ENCODE results near the gene IL2RA.
A peak's percentile ranks its signal among the peaks of the same experiment; 100 is the strongest.

IL2RA gene

DNA sequence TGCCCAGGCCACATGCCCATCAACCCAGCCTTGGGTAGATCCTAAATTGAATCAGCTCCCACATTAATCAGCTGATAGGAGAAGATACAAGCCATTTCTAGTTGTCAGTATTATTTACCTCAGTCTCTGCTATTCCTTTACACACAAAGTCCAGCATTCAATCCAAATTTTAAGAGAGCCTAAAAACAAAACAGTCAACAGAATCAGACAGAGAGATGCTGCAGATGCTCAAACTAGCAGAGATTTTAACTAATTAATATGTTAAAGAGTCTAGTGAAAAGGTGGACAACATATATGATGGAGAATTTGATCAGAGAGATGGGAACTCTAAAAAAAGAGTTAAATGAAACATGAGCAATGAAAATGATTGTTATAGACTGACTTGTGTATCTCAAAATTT, 70.5 kb downstream of the IL2RA start:
- no peak overlapping the region for H3K27ac ChIP-seq (ENCODE audit: low read depth, low read length, poor library complexity, severe bottlenecking)
- no peaks in the 10 kb centered on the region; the same call in 1 of the 2 replicates for H3K27me3 ChIP-seq (ENCODE audit: insufficient read depth, low read length)

DNA sequence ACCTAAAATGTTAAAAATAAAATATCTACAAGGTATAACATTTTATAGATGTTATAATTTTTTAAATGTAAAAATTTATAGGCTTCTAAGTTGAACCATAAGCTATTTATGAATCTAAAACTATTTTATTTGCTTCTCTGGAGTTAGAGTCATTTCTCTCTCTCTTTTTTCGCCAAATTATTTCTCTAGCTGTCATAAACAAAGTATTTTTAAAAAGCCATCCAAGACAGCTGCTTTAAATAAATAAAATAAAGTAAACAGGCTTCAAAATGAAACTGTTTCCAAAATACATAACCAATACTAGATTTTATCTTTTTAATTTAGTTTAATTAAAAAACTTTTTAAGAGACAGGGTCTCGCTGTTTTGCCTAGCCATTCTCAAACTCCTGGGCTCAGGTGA, 72.4 kb downstream of the IL2RA start:
- H3K4me3 ChIP-seq (ENCODE audit: low read depth, low read length, poor library complexity, severe bottlenecking) = no peak overlapping the region
- H3K79me2 ChIP-seq (ENCODE audit: insufficient read depth, low read length) = no peaks in the 10 kb centered on the region
- peaks cover 9% of the 10 kb centered on the region for H3K4me1 ChIP-seq (ENCODE audit: insufficient read depth, low read length, severe bottlenecking)
- H2AFZ ChIP-seq (ENCODE audit: low read length) = no peak overlapping the region
- TF ChIP-seq, protein P1, sequence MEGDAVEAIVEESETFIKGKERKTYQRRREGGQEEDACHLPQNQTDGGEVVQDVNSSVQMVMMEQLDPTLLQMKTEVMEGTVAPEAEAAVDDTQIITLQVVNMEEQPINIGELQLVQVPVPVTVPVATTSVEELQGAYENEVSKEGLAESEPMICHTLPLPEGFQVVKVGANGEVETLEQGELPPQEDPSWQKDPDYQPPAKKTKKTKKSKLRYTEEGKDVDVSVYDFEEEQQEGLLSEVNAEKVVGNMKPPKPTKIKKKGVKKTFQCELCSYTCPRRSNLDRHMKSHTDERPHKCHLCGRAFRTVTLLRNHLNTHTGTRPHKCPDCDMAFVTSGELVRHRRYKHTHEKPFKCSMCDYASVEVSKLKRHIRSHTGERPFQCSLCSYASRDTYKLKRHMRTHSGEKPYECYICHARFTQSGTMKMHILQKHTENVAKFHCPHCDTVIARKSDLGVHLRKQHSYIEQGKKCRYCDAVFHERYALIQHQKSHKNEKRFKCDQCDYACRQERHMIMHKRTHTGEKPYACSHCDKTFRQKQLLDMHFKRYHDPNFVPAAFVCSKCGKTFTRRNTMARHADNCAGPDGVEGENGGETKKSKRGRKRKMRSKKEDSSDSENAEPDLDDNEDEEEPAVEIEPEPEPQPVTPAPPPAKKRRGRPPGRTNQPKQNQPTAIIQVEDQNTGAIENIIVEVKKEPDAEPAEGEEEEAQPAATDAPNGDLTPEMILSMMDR (IDR thresholded peaks at IDR 0.05; ENCODE audit: low read length) = no peak
- no peak for TF ChIP-seq EZH2 (IDR thresholded peaks at IDR 0.05; ENCODE audit: borderline replicate concordance, low read length)
- H3K27me3 ChIP-seq (ENCODE audit: insufficient read depth, low read length) = no peaks in the 10 kb centered on the region
- H3K4me2 ChIP-seq (ENCODE audit: low read length) = no peak overlapping the region
- no peaks in the 10 kb centered on the region for H3F3A ChIP-seq (ENCODE audit: insufficient read depth, low read length)
- H3K9me2 ChIP-seq (ENCODE audit: low read depth, low read length) = no peaks in the 10 kb centered on the region
- H3K9me3 ChIP-seq (ENCODE audit: low read length) = peaks cover 13% of the 10 kb centered on the region
- H3K36me3 ChIP-seq (ENCODE audit: insufficient read depth, low read length) = no peaks in the 10 kb centered on the region; the same call in 1 of the 2 replicates
- H4K20me1 ChIP-seq (ENCODE audit: insufficient read depth, low read length) = no peaks in the 10 kb centered on the region
- no peak overlapping the region for H3K9ac ChIP-seq (ENCODE audit: low read length)
- H3K27ac ChIP-seq (ENCODE audit: low read depth, low read length, poor library complexity, severe bottlenecking) = no peak overlapping the region

More for the DNA sequence above, 70.5 kb downstream of the IL2RA start:
- Histone ChIP-seq H2AFZ (ENCODE audit: low read length) (no peak overlapping the region), H3K9me2 (ENCODE audit: low read depth, low read length) (no peaks in the 10 kb centered on the region), H3K9me3 (ENCODE audit: low read length) (peaks cover 13% of the 10 kb centered on the region), H3K79me2 (ENCODE audit: insufficient read depth, low read length) (no peaks in the 10 kb centered on the region), H3K4me2 (ENCODE audit: low read length) (no peak overlapping the region), H4K20me1 (ENCODE audit: insufficient read depth, low read length) (no peaks in the 10 kb centered on the region), H3K9ac (ENCODE audit: low read length) (no peak overlapping the region), H3K4me3 (ENCODE audit: low read depth, low read length, poor library complexity, severe bottlenecking) (no peak overlapping the region), H3K36me3 (ENCODE audit: insufficient read depth, low read length) (no peaks in the 10 kb centered on the region; the same call in 1 of the 2 replicates), H3K4me1 (ENCODE audit: insufficient read depth, low read length, severe bottlenecking) (peaks cover 9% of the 10 kb centered on the region), H3F3A (ENCODE audit: insufficient read depth, low read length) (no peaks in the 10 kb centered on the region)
- TF ChIP-seq EZH2 (IDR thresholded peaks at IDR 0.05; ENCODE audit: borderline replicate concordance, low read length) = no peak
- TF ChIP-seq, protein P1 (IDR thresholded peaks at IDR 0.05; ENCODE audit: low read length) = no peak

DNA sequence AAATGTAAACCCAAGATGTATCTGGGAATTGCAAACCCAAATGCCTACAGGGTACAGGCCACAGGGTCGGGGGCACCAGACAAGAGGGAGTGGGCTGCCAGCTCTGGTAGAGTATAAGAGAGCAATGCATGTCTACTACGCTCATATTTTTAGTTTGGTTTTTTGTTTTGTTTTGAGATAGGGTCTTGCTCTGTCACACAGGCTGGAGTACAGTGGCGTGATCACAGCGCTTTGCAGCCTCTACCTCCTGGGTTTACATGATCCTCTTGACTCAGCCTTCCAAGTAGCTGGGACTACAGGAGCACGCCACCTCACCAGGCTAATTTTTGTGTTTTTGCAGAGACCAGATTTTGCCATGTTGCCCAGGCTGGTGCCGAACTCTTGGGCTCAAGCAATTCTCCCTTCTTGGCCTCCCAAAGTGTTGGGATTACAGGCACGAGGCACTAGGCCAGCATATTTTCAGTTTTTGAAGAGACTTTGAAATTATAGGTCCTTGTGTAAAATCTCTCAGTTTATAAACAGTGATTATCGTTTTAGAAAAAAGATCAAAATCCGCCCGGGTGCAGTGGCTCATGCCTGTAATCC, 73.7 kb downstream of the IL2RA start:
- Histone ChIP-seq H3K27ac (ENCODE audit: low read depth, low read length, poor library complexity, severe bottlenecking) (no peak overlapping the region), H4K20me1 (ENCODE audit: insufficient read depth, low read length) (no peaks in the 10 kb centered on the region), H3K9ac (ENCODE audit: low read length) (no peak overlapping the region), H3K36me3 (ENCODE audit: insufficient read depth, low read length) (no peaks in the 10 kb centered on the region; the same call in 1 of the 2 replicates), H3K4me1 (ENCODE audit: insufficient read depth, low read length, severe bottlenecking) (peaks cover 9% of the 10 kb centered on the region), H3K79me2 (ENCODE audit: insufficient read depth, low read length) (no peaks in the 10 kb centered on the region), H3K9me2 (ENCODE audit: low read depth, low read length) (no peaks in the 10 kb centered on the region), H3F3A (ENCODE audit: insufficient read depth, low read length) (no peaks in the 10 kb centered on the region), H3K27me3 (ENCODE audit: insufficient read depth, low read length) (no peaks in the 10 kb centered on the region), H3K4me2 (ENCODE audit: low read length) (no peak overlapping the region), H2AFZ (ENCODE audit: low read length) (peak overlapping the region; percentile 46), H3K4me3 (ENCODE audit: low read depth, low read length, poor library complexity, severe bottlenecking) (no peak overlapping the region), H3K9me3 (ENCODE audit: low read length) (peaks cover 6% of the 10 kb centered on the region)
- TF ChIP-seq EZH2 (IDR thresholded peaks at IDR 0.05; ENCODE audit: borderline replicate concordance, low read length) = no peak
- TF ChIP-seq, protein P1 (IDR thresholded peaks at IDR 0.05; ENCODE audit: low read length) = no peak
